ENCODE data around the gene GPT2.

The GPT2 gene

GRCh38 chr16:46894036-46894672, 10.0 kb downstream of the GPT2 start:
- no peak for DNase-seq (ENCODE audit: low spot score)
- no peak for TF ChIP-seq CTCF (IDR thresholded peaks at IDR 0.05; ENCODE audit: extremely low read depth, missing control alignments)

- TF ChIP-seq CTCF (IDR thresholded peaks at IDR 0.05; ENCODE audit: extremely low read depth, missing control alignments): no peak
- DNase-seq (ENCODE audit: low spot score): no peak
These were observed 11.5 kb downstream of the GPT2 start for GRCh38 chr16:46895399-46896313.

GRCh38 chr16:46896314-46896968, 12.3 kb downstream of the GPT2 start:
- no peak for TF ChIP-seq CTCF (IDR thresholded peaks at IDR 0.05; ENCODE audit: extremely low read depth, missing control alignments)
- DNase-seq (ENCODE audit: low spot score): no peak

- no peak for DNase-seq (ENCODE audit: low spot score)
- no peak for TF ChIP-seq CTCF (IDR thresholded peaks at IDR 0.05; ENCODE audit: extremely low read depth, missing control alignments)
These were observed 13.3 kb downstream of the GPT2 start for GRCh38 chr16:46897471-46897870.

- TF ChIP-seq CTCF (IDR thresholded peaks at IDR 0.05; ENCODE audit: extremely low read depth, missing control alignments): no peak
- DNase-seq (ENCODE audit: low spot score): no peak
These were observed 13.8 kb downstream of the GPT2 start for GRCh38 chr16:46898006-46898405.

- no peak for TF ChIP-seq CTCF (IDR thresholded peaks at IDR 0.05; ENCODE audit: extremely low read depth, missing control alignments)
These were observed 15.4 kb downstream of the GPT2 start for GRCh38 chr16:46899443-46900143.

More at GRCh38 chr16:46899443-46900143, 15.4 kb downstream of the GPT2 start:
- no peak for DNase-seq (ENCODE audit: low spot score)

All from GM20000 (cell line).